Measurements from ENCODE around the gene THRAP3.

DNA sequence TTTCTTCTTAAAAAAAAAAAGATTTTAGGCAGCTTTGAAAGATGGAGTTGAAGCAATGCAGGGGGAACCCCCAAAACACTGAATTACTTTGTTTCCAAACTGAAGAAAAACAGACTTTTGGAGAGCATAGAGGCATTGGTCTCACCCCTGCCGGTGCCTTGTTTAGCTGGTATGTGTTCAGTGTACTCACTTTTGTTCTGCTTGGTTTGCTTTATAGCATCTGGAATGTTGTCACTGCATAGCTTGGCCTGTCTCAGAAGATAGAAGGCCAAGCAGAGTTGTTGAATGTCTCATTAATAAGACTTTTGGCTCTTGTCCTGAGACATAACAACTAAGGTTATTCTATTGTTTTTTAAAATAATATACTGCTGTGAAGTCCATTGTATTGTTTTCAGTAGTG lies 6.9 kb downstream of the THRAP3 start:
- TF ChIP-seq, protein P1, sequence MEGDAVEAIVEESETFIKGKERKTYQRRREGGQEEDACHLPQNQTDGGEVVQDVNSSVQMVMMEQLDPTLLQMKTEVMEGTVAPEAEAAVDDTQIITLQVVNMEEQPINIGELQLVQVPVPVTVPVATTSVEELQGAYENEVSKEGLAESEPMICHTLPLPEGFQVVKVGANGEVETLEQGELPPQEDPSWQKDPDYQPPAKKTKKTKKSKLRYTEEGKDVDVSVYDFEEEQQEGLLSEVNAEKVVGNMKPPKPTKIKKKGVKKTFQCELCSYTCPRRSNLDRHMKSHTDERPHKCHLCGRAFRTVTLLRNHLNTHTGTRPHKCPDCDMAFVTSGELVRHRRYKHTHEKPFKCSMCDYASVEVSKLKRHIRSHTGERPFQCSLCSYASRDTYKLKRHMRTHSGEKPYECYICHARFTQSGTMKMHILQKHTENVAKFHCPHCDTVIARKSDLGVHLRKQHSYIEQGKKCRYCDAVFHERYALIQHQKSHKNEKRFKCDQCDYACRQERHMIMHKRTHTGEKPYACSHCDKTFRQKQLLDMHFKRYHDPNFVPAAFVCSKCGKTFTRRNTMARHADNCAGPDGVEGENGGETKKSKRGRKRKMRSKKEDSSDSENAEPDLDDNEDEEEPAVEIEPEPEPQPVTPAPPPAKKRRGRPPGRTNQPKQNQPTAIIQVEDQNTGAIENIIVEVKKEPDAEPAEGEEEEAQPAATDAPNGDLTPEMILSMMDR (IDR thresholded peaks at IDR 0.05): no peak
- no peak for TF ChIP-seq POLR2AphosphoS5 (IDR thresholded peaks at IDR 0.05)
